HG02678 (cell line): Measurements from ENCODE around the gene RERE.
"Not testable (repeated sequence)": the region's sequence is repeated elsewhere in the genome, so short reads cannot be mapped to it uniquely, and the experiment has no call there.

Experiments
- ATAC-seq: cut with Tn5 transposase; IDR thresholded peaks from one replicate; pipeline ENCODE4 v1.9.1; 2021; ENCODE audit warnings: mild to moderate bottlenecking, moderate library complexity; ENCODE audit not compliant: unreplicated experiment

The RERE gene

GRCh38 chr1:8754247-8754650, 63.2 kb downstream of the RERE start:
- ATAC-seq: no peak

- no peak for ATAC-seq
Measured at GRCh38 chr1:8753736-8754135, 63.7 kb downstream of the RERE start.

- ATAC-seq: no peak
Measured at GRCh38 chr1:8752921-8753713, 64.3 kb downstream of the RERE start.

DNA sequence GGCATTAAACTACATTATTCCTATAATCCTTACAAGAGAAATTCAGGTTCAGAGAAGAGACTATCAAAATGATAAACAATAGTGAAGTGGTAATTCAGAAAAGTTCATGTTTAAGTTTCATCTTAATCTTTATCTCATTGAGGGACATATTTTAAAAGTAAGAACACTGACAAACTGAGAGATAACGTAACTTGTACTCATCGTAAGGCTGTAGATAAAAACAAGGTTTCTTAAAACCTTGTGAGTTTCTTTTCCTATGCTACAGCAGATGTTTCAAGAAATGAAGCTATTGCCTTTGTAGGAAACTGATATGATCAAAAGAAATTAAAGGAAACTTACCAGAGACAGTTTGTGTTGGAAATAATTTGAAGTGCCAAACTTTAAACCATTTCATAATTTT, 65.0 kb downstream of the RERE start:
- no peak for ATAC-seq

DNA sequence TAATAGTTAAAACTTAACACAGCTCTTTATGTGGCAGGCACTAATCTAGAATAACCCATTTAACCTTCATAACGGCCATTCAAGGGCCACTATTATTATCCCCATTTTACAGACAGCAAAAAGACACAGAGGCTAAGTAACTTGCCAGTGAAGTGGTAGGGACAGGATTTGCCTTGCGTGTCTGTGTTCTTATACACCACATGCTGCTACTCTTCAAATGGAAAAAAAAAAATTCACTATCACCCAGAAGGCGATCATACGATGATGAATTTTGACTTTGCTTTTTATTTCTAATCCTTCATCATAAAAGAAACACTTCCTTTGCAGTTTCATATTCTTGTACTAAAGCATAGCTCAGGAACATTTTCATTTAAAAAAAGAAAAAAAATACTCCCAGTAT, 65.5 kb downstream of the RERE start:
- ATAC-seq: no peak

GRCh38 chr1:8747879-8748825, 69.3 kb downstream of the RERE start:
- ATAC-seq: no peak

- ATAC-seq: no peak
Measured at GRCh38 chr1:8746554-8746953, 70.9 kb downstream of the RERE start.

DNA sequence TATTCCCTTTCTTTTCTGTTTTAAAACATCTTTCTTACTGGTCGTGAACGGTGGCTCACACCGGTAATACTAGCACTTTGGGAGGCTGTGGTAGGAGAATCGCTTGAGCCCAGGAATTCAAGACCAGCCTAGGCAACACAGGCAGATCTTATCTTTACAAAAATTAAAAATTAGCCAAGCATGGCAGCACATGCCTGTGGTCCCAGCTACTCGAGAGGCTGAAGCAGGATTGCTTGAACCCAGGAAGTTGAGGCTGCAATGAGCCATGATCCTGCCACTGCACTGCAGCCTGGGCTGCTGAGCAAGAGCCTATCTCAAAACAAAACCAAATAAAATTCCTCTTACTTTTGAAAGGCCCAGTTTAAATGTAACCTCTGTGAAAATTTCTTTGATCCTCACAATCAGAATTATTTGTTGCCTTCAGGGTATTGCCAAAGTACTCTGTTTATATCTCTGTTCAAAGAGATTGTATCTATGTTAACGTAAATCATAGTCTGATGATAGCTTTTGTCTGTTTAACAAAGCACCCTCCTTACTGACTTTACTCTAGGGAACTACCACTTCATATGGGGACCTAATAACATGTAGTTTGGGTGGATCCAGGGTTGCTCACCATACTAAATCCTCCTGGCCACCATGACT, 71.6 kb downstream of the RERE start:
- no peak for ATAC-seq

- ATAC-seq: no peak
Measured at GRCh38 chr1:8745346-8745745, 72.1 kb downstream of the RERE start.

- no peak for ATAC-seq
Measured at GRCh38 chr1:8742022-8742924, 75.2 kb downstream of the RERE start.

GRCh38 chr1:8740034-8740449, 77.4 kb downstream of the RERE start:
- ATAC-seq: no peak

- no peak for ATAC-seq
Measured at GRCh38 chr1:8739377-8739776, 78.1 kb downstream of the RERE start.

GRCh38 chr1:8736927-8737326, 80.5 kb downstream of the RERE start:
- ATAC-seq: no peak

- no peak for ATAC-seq
Measured at GRCh38 chr1:8733484-8733883, 84.0 kb downstream of the RERE start.

- no peak for ATAC-seq
Measured at GRCh38 chr1:8731162-8731561, 86.3 kb downstream of the RERE start.

- ATAC-seq: no peak
Measured at GRCh38 chr1:8728464-8728863, 89.0 kb downstream of the RERE start.

DNA sequence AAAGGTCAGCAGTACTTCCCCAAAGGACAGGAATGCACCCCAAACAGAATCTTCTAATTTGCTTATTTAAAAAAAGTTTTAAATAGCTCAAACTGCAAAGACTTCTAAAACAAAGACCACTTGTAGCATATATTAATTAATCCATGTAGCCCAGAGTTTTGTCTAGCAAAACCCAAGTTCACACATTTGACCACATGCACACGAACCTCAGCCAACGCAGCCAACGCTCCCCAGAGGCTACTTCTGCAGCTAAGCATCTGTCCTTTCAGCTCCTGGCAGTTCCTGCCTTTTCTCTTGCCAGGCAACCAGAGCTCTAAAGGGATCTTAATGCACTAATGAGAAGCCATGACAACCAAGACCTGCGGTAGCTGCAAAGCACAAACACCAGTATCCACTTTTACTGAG, 89.6 kb downstream of the RERE start:
- ATAC-seq: no peak

- ATAC-seq: not testable (repeated sequence)
Measured at GRCh38 chr1:8727316-8727715, 90.1 kb downstream of the RERE start.

GRCh38 chr1:8726801-8727186, 90.6 kb downstream of the RERE start:
- ATAC-seq: not testable (repeated sequence)

GRCh38 chr1:8723010-8723409, 94.4 kb downstream of the RERE start:
- ATAC-seq: no peak
